ENCODE results near the gene TBL2. TPM values are rescaled to one million over a fixed set of nuclear protein-coding genes. Genes with fewer than 3 reads are reported as not detected.
"Not testable (repeated sequence)": the region's sequence is repeated elsewhere in the genome, so short reads cannot be mapped to it uniquely, and the experiment has no call there.

The TBL2 gene
- total RNA-seq, 3 donors from 2014 or later (not counting 1 experiment from before 2014, with no cell fraction given), result 15.1 to 18.5 (median 17.6) TPM

DNA sequence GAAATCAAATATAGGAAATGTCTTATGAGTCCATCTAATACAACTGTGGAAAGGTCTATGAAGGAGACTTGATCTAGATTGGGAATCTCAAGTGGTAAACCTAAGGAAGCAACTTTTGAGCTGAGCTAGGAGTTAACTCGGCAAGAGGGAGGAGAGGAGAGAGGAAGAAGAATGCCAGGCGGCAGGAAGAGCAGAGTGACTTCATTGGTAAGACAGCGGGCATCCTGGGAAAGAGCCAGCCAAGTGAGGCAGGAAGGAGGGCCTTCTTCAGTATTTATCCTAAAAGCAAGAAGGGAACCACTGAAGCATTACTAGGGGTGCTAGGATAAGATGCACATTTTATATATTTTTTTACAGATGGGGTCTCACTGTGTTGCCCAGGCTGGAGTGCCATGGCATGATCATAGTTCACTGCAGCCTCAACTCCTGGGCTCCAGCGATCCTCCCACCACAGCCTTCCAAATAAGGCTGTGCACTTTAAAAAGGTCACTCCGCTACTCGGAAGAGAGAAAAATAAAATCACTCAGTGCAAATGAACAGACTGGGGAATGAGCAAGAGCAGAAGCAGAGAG, 22.9 kb downstream of the TBL2 start:
- Histone ChIP-seq H3K36me3 (ENCODE audit: control insufficient read depth, insufficient read depth, low read length) (peaks cover 12% of the 10 kb centered on the region), H3K27me3 (ENCODE audit: control insufficient read depth, insufficient read depth, low read length) (no peaks in the 10 kb centered on the region), H3K4me1 (ENCODE audit: control insufficient read depth, insufficient read depth, low read length) (peaks cover 26% of the 10 kb centered on the region), H3K27ac (ENCODE audit: low read length) (no peak overlapping the region), H3K9me3 (ENCODE audit: control insufficient read depth, insufficient read depth, low read length) (no peaks in the 10 kb centered on the region), H3K4me3 (ENCODE audit: low read length) (no peak overlapping the region)
- 96% methylated on average over 6 of the region's 6 CpGs for WGBS (ENCODE audit: insufficient coverage)
- peak overlapping the region; percentile 94 to 96 for H3K27ac Mint-ChIP-seq
- H3K4me3 Mint-ChIP-seq, result peak overlapping the region; percentile 93
- no peaks in the 10 kb centered on the region for H3K27me3 Mint-ChIP-seq (ENCODE audit: low read depth in 2 of 2)
- TF ChIP-seq, protein P1, sequence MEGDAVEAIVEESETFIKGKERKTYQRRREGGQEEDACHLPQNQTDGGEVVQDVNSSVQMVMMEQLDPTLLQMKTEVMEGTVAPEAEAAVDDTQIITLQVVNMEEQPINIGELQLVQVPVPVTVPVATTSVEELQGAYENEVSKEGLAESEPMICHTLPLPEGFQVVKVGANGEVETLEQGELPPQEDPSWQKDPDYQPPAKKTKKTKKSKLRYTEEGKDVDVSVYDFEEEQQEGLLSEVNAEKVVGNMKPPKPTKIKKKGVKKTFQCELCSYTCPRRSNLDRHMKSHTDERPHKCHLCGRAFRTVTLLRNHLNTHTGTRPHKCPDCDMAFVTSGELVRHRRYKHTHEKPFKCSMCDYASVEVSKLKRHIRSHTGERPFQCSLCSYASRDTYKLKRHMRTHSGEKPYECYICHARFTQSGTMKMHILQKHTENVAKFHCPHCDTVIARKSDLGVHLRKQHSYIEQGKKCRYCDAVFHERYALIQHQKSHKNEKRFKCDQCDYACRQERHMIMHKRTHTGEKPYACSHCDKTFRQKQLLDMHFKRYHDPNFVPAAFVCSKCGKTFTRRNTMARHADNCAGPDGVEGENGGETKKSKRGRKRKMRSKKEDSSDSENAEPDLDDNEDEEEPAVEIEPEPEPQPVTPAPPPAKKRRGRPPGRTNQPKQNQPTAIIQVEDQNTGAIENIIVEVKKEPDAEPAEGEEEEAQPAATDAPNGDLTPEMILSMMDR (IDR thresholded peaks at IDR 0.05), result no peak
- no peaks in the 10 kb centered on the region for H3K36me3 Mint-ChIP-seq
- no peak for ATAC-seq
- H3K4me1 Mint-ChIP-seq, result peaks cover 35 to 44% of the 10 kb centered on the region in 2 donors
- intact Hi-C loops (cut with micrococcal nuclease), result no loop called here
- no peak for DNase-seq
- no peaks in the 10 kb centered on the region for H3K9me3 Mint-ChIP-seq

DNA sequence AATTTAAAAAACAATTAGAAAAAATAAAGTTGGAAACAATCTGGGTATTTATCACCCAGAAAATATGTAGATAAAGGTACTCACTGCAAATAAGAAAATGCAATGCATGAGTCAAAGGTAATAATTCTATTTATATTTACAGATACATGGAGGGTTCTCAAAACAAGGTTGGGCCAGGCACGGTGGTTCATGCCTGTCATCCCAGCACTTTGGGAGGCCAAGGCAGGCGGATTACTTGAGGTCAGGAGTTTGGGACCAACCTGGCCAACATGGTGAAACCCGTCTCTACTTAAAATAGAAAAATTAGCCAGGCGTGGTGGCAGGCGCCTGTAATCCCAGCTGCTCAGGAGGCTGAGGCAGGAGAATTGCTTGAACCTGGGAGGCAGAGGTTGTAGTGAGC, 28.3 kb downstream of the TBL2 start:
- ATAC-seq; H3K27me3 ChIP-seq (ENCODE audit: control insufficient read depth, insufficient read depth, low read length); H3K4me3 ChIP-seq (ENCODE audit: low read length); H3K4me3 Mint-ChIP-seq; H3K4me1 ChIP-seq (ENCODE audit: control insufficient read depth, insufficient read depth, low read length); H3K36me3 Mint-ChIP-seq; DNase-seq; H3K27ac Mint-ChIP-seq; intact Hi-C loops (cut with micrococcal nuclease); H3K9me3 Mint-ChIP-seq; H3K27me3 Mint-ChIP-seq (ENCODE audit: low read depth in 2 of 2); H3K9me3 ChIP-seq (ENCODE audit: control insufficient read depth, insufficient read depth, low read length); H3K27ac ChIP-seq (ENCODE audit: low read length): not testable (repeated sequence)
- peaks cover 37 to 51% of the 10 kb centered on the region in 2 donors for H3K4me1 Mint-ChIP-seq
- WGBS (ENCODE audit: insufficient coverage), result 94% methylated on average over 5 of the region's 5 CpGs
- H3K36me3 ChIP-seq (ENCODE audit: control insufficient read depth, insufficient read depth, low read length), result peaks cover 33% of the 10 kb centered on the region

DNA sequence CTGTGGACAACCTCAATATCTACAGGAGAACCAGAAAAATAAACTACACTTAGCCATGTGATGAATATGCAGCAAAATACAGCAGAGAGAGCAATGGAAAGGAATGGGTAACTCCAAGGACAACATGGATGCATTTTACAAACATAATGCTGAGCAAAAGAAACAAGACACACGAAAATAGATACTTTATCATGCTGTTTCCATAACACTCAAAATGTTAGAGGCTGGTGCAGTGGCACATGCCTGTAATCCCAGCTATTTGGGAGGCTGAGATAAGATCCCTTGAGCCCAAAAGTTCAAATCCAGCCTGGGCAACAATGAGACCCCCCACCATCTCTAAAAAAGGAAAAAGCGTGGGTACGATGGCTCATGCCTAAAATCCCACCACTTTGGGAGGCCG, 29.2 kb downstream of the TBL2 start:
- DNase-seq (no peak), ATAC-seq (no peak)
- Histone ChIP-seq H3K4me3 (ENCODE audit: low read length) (no peak overlapping the region), H3K27ac (ENCODE audit: low read length) (no peak overlapping the region), H3K27me3 (ENCODE audit: control insufficient read depth, insufficient read depth, low read length) (no peaks in the 10 kb centered on the region), H3K4me1 (ENCODE audit: control insufficient read depth, insufficient read depth, low read length) (peaks cover 3% of the 10 kb centered on the region), H3K9me3 (ENCODE audit: control insufficient read depth, insufficient read depth, low read length) (no peaks in the 10 kb centered on the region), H3K36me3 (ENCODE audit: control insufficient read depth, insufficient read depth, low read length) (peaks cover 33% of the 10 kb centered on the region)
- TF ChIP-seq, protein P1 (IDR thresholded peaks at IDR 0.05), result no peak
- H3K27ac Mint-ChIP-seq, result peak overlapping the region in 1 of 2 donors; percentile 3
- H3K9me3 Mint-ChIP-seq, result no peaks in the 10 kb centered on the region
- H3K4me1 Mint-ChIP-seq, result peaks cover 28 to 42% of the 10 kb centered on the region in 2 donors
- no peak overlapping the region for H3K4me3 Mint-ChIP-seq
- no peaks in the 10 kb centered on the region for H3K36me3 Mint-ChIP-seq
- 100% methylated on average over 1 of the region's 4 CpGs for WGBS (ENCODE audit: insufficient coverage)
- intact Hi-C loops (cut with micrococcal nuclease), result no loop called here
- H3K27me3 Mint-ChIP-seq (ENCODE audit: low read depth in 2 of 2), result no peaks in the 10 kb centered on the region

DNA sequence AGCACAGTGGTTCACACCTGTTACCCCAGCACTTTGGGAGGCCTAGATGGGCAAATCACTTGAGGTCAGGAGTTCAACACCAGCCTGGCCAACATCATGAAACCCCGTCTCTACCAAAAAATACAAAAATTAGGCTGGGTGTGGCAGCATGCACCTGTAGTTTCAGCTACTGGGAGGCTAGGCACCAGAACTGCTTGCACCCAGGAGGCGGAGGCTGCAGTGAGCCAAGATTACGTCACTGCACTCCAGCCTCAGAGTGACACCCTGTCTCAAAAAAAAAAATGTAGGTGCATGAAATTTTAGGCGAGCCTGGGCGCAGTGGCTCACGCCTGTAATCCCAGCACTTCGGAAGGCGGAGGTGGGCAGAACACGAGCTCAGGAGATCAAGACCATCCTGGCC, 30.5 kb downstream of the TBL2 start:
- DNase-seq (no peak), ATAC-seq (no peak)
- H3K27me3 ChIP-seq (ENCODE audit: control insufficient read depth, insufficient read depth, low read length), result no peaks in the 10 kb centered on the region
- Mint-ChIP-seq H3K36me3 (no peaks in the 10 kb centered on the region), H3K27ac (peak overlapping the region; percentile 4 to 47), H3K4me1 (peaks cover 28 to 39% of the 10 kb centered on the region in 2 donors), H3K9me3 (no peaks in the 10 kb centered on the region), H3K27me3 (ENCODE audit: low read depth in 2 of 2) (no peaks in the 10 kb centered on the region), H3K4me3 (no peak overlapping the region)
- TF ChIP-seq, protein P1 (IDR thresholded peaks at IDR 0.05), result no peak
- peaks cover 3% of the 10 kb centered on the region for H3K4me1 ChIP-seq (ENCODE audit: control insufficient read depth, insufficient read depth, low read length)
- no peak overlapping the region for H3K27ac ChIP-seq (ENCODE audit: low read length)
- 91% methylated on average over 9 of the region's 9 CpGs for WGBS (ENCODE audit: insufficient coverage)
- peaks cover 40% of the 10 kb centered on the region for H3K36me3 ChIP-seq (ENCODE audit: control insufficient read depth, insufficient read depth, low read length)
- intact Hi-C loops (cut with micrococcal nuclease), result no loop called here
- no peak overlapping the region for H3K4me3 ChIP-seq (ENCODE audit: low read length)
- H3K9me3 ChIP-seq (ENCODE audit: control insufficient read depth, insufficient read depth, low read length), result no peaks in the 10 kb centered on the region

Data from natural killer cell (primary cell).